ENCODE results near the gene CRB1. TPM values are rescaled to one million over a fixed set of nuclear protein-coding genes. Genes with fewer than 3 reads are reported as not detected.

CRB1 gene
- total RNA-seq, 1 donor from 2014 or later: not detected

- peak overlapping the region; percentile 29 for H3K9ac ChIP-seq (ENCODE audit: low read length)
- FAIRE-seq: no peak
- H3K27me3 ChIP-seq (ENCODE audit: insufficient read depth, low read length): no peaks in the 10 kb centered on the region
- no peak overlapping the region for H3K27ac ChIP-seq (ENCODE audit: low read depth, low read length)
- H3K4me2 ChIP-seq (ENCODE audit: low read length): peak overlapping the region; percentile 43
- H4K20me1 ChIP-seq (ENCODE audit: insufficient read depth, low read length): no peaks in the 10 kb centered on the region
- Mint-ChIP-seq H3K4me3 (ENCODE audit: unreplicated experiment) (no peak overlapping the region), H3K36me3 (ENCODE audit: low read depth, unreplicated experiment) (no peaks in the 10 kb centered on the region), H3K4me1 (ENCODE audit: low read depth, unreplicated experiment) (peaks cover 19% of the 10 kb centered on the region), H3K27me3 (ENCODE audit: low read depth, unreplicated experiment) (no peaks in the 10 kb centered on the region), H3K27ac (ENCODE audit: unreplicated experiment) (no peak overlapping the region), H3K9me3 (ENCODE audit: unreplicated experiment) (no peaks in the 10 kb centered on the region)
- no peaks in the 10 kb centered on the region for H3K36me3 ChIP-seq (ENCODE audit: insufficient read depth, low read length)
- H3K4me1 ChIP-seq (ENCODE audit: insufficient read depth, low read length): peaks cover 10% of the 10 kb centered on the region
- peak; percentile 90 for DNase-seq (ENCODE audit: low read depth)
- TF ChIP-seq CTCF (IDR thresholded peaks at IDR 0.05; ENCODE audit: insufficient read depth, low read depth, low read length) (no peak), EZH2 (IDR thresholded peaks at IDR 0.05; ENCODE audit: insufficient read depth, low read length) (no peak)
- peak overlapping the region; percentile 76 for H2AFZ ChIP-seq (ENCODE audit: low read depth, low read length)
- no peaks in the 10 kb centered on the region for H3K9me3 ChIP-seq (ENCODE audit: insufficient read depth, low read depth, low read length)
- H3K4me3 ChIP-seq (ENCODE audit: insufficient read depth, low read depth, low read length): no peak overlapping the region
- no peaks in the 10 kb centered on the region for H3K79me2 ChIP-seq (ENCODE audit: insufficient read depth, low read length)
Observed at GRCh38 chr1:197464044-197464443, 196.0 kb downstream of the CRB1 start.

- H3K36me3 Mint-ChIP-seq (ENCODE audit: low read depth, unreplicated experiment): no peaks in the 10 kb centered on the region
- no peak for FAIRE-seq
Observed at GRCh38 chr1:197465528-197466327, 197.7 kb downstream of the CRB1 start.

More at GRCh38 chr1:197465528-197466327, 197.7 kb downstream of the CRB1 start:
- H3K9me3 Mint-ChIP-seq (ENCODE audit: unreplicated experiment): no peaks in the 10 kb centered on the region
- Histone ChIP-seq H3K79me2 (ENCODE audit: insufficient read depth, low read length) (no peaks in the 10 kb centered on the region), H3K4me3 (ENCODE audit: insufficient read depth, low read depth, low read length) (no peak overlapping the region), H3K9me3 (ENCODE audit: insufficient read depth, low read depth, low read length) (no peaks in the 10 kb centered on the region), H3K4me1 (ENCODE audit: insufficient read depth, low read length) (peaks cover 10% of the 10 kb centered on the region), H3K4me2 (ENCODE audit: low read length) (no peak overlapping the region), H3K27ac (ENCODE audit: low read depth, low read length) (no peak overlapping the region), H3K27me3 (ENCODE audit: insufficient read depth, low read length) (no peaks in the 10 kb centered on the region), H4K20me1 (ENCODE audit: insufficient read depth, low read length) (no peaks in the 10 kb centered on the region), H2AFZ (ENCODE audit: low read depth, low read length) (no peak overlapping the region), H3K9ac (ENCODE audit: low read length) (no peak overlapping the region), H3K36me3 (ENCODE audit: insufficient read depth, low read length) (no peaks in the 10 kb centered on the region)
- H3K27me3 Mint-ChIP-seq (ENCODE audit: low read depth, unreplicated experiment): no peaks in the 10 kb centered on the region
- no peak for DNase-seq (ENCODE audit: low read depth)
- peaks cover 19% of the 10 kb centered on the region for H3K4me1 Mint-ChIP-seq (ENCODE audit: low read depth, unreplicated experiment)
- H3K4me3 Mint-ChIP-seq (ENCODE audit: unreplicated experiment): no peak overlapping the region
- no peak overlapping the region for H3K27ac Mint-ChIP-seq (ENCODE audit: unreplicated experiment)
- TF ChIP-seq CTCF (IDR thresholded peaks at IDR 0.05; ENCODE audit: insufficient read depth, low read depth, low read length) (no peak), EZH2 (IDR thresholded peaks at IDR 0.05; ENCODE audit: insufficient read depth, low read length) (no peak)

Data from astrocyte (in vitro differentiated cells and primary cell).